Kidney tubule cell (primary cell): ENCODE measurements around the gene FOCAD.

Experiments
- DNase-seq: peaks from one replicate; pipeline ENCODE4 v3.0.0-alpha.2; 2018; ENCODE audit warnings: low spot score

The FOCAD gene

DNA sequence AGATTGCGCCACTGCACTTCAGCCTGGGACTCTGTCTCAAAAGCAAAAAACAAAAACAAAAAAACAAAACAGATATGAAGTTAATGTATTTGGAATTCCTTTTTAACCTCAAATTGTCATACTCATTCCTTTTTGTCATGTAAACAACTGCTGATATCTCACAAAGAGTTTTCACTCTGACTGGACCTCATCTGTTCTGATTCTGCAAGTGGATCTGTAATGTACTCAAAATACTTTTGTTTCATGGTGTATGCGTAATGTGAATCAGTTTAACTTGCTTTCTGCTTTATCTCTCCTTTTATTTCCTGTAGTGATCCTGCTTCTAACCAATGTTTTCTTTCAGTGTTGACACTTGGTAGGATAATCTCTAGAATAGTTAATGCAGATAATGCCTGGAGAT is 106.7 kb downstream of the FOCAD start:
- DNase-seq, result no peak

- no peak for DNase-seq
Measured at GRCh38 chr9:20791682-20792081, 107.6 kb downstream of the FOCAD start.

DNA sequence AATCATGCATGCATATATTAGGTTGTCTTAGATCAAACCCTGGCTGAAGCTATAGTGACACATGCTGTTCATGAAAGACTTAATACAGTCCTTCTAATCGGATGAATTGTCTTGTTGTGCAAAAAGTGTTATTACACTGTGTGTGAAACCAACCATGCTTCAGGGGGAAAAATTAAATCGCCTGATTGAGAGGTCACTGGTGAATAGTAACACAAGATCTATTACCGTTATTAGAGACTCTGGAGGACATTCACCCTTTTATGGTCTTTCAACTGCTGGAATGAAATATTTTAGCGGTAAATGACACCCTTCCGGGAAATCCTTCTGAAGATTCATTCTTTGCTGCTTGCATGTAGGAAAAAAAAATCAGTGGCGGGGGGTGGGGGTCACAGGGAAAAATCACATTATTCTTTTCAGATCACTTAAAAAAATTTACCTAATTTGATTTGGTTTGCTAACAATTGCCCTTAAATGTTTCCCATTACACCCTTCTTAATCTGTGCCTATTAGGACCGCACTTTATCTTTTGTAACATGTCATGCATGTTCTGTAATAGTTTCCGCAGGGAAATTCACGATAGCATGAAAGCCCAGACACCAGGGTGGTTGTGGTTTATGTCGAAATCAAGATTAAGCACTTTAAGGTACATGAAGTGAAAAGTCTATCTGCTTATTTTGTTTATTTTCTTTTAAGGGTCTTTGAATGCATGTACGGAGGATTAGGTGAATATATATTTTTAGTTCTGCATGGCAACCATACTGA is 120.6 kb downstream of the FOCAD start:
- DNase-seq, result no peak

- no peak for DNase-seq
Measured at GRCh38 chr9:20805766-20806165, 121.7 kb downstream of the FOCAD start.

GRCh38 chr9:20808002-20808401 is 123.9 kb downstream of the FOCAD start:
- no peak for DNase-seq

DNA sequence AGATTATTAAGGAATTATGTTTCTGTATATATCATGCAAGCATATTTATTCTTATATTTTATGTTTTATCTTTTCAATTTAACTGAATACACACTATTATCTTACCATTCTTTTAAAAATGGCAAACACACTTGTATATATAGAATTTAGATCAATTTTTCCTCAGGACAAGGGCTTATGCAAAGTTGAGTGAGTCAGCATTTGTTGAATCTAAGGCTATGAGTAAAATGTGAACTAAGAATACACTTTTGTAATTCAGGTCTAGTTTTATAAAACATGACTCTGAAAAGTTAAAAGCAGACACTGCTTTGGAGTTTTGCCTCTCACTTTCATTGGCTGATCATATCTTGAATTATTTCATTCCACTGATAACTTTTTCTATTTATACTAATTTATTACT is 127.8 kb downstream of the FOCAD start:
- DNase-seq, result no peak

DNA sequence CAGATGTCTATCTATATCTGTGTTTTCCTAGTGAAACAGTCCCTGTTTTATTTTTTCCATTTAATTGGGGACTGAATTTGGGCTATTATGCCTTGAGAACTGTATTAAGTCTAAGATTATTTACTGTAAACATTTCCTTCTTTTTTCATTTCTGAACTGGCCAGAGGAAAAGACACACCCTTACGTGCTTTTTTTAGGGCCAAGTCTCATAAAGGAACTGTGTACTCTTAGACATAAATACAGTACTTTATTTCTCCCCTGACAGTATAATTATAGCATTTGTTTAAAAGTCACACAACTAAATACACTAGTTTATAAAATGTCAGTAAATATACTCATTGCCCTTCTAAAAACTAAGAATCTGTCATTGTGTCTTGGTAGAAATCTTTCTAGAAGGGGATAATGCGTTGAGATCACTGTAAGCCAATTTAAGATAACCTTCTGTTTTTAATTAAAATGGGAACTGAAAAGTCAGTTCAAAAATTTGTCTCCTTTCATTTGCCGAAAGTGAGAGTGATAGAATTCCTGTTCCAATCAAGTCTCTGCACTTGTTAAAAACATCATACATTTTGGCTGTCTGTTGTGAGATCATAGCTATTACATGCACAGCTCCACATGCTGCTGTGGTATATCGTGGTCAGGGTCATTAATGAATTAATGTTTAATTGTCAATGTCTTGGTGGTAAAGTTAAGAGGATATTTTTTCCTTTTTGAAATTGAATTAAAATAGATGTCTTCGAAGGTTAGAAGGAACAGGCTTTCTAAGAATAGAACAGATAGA is 132.1 kb downstream of the FOCAD start:
- no peak for DNase-seq

GRCh38 chr9:20823051-20823450 is 139.0 kb downstream of the FOCAD start:
- DNase-seq, result no peak

DNA sequence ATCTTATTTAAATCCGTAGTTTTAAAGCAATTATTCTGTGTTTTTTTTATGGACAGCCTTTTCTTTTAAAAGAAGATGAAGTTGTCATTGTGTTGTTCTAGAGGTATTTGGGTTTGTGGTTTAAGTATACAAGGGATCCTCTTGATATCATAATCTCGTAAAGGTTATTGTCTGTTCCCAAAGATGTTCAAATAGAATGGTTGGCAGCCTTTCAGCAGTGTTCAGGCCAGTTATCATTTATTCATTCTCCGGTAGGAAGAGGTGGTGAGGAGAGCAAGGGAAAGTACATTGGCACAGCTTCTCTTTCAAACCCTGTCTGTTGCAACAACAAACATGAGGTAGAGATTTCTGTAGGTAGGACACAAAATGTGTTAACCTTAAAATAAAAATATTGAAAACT is 147.0 kb downstream of the FOCAD start:
- DNase-seq, result no peak

GRCh38 chr9:20832775-20833174 is 148.7 kb downstream of the FOCAD start:
- no peak for DNase-seq

- peak; percentile 37 for DNase-seq
Measured at GRCh38 chr9:20835377-20836286, 151.6 kb downstream of the FOCAD start.

DNA sequence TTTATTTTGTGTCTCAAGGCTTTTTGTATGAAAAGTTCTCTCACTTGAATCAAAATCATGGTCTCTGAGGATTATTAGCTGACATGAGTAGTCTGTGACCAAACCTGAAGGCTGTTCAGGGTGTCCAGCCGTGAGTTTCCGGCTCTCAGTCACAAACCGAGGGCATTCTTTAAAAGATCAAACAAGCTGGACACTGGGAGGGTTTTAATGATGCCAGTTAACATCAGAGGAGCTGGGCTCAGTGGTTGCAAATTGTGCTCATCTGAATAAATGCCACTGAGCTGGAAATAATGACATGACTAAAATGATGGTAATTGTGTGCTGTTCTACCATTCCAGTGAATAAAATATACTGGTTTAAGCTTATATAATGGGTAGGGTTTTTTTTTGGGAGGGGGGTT is 153.1 kb downstream of the FOCAD start:
- no peak for DNase-seq

GRCh38 chr9:20838218-20838617 is 154.2 kb downstream of the FOCAD start:
- DNase-seq, result peak; percentile 1

- DNase-seq, result no peak
Measured at GRCh38 chr9:20844916-20845315, 160.9 kb downstream of the FOCAD start.

DNA sequence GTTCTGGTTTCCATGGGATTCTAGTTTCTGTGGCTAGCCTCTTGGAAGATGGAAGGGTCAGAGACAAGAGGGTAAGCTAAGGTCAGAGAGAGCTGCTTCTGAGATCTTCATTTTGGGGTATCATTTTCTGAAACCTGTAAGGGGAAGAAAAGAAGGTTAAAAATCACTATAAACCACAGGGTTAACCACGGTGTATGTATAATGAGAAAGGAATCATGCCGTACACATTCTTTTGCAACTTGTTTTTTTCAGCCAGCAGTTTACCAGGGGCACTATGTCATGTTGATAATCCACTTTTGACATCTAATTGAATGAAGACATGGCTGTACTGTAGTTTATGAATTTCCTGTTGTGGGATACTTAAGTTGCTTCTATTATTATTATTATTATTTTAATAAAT is 164.4 kb downstream of the FOCAD start:
- peak; percentile 2 for DNase-seq

- DNase-seq, result no peak
Measured at GRCh38 chr9:20853866-20854265, 169.8 kb downstream of the FOCAD start.

DNA sequence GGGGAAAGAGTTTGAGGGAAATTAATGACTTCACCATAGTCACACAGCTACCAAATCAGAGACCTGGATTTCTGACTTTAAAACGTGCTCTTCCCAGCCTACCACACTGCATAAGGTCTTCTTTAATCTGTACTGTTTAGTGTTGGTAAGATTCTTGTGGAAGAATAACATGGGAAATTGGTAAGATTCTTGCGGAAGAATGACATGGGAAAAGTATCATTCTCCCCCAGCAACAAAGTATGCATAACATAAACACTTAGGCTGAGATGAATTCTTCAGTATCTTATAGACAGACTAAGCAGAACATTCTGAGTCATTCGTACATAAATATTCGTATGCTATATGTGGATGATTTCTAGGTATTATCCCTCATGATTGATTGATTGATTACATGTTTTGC is 170.4 kb downstream of the FOCAD start:
- DNase-seq, result no peak

DNA sequence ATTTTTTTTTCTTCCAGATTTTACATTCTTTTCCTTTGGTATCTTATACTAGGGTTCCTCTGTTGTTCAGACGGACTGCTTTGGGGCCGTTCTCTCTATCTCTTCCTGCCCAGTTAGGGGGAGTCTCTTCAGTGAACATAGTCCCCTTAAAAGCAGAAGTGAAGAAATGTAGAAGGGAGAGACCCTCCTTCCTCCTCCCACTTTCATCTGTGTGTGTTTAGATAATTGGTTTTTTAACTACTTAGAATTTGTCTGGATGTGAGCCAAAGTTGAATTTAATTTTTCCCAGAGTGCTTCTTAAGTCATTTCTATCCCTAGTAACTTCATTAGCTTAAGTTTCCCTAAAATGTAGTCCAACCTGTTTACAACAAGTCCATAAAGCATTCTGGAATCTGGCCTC is 179.9 kb downstream of the FOCAD start:
- DNase-seq, result no peak

DNA sequence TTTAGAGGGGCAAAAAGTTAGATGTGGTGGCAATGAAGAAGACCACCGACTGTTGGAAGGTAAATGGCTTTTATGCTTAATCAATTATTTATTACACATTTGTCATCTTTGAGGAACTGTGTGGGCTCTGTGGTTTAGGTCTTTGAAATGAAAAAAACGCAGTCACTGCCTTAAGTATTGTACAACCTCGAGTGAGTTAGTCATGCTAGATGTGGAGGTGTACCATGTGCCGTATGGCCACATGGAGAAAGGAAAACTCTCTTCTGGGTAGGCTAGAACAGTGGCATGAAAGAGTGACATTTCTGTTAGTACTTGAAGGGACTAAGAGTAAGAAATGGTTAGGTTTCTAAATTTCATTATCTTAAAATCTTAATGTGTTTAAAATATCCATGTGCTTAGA is 181.3 kb downstream of the FOCAD start:
- peak; percentile 32 for DNase-seq

GRCh38 chr9:20870115-20870514 is 186.1 kb downstream of the FOCAD start:
- no peak for DNase-seq

DNA sequence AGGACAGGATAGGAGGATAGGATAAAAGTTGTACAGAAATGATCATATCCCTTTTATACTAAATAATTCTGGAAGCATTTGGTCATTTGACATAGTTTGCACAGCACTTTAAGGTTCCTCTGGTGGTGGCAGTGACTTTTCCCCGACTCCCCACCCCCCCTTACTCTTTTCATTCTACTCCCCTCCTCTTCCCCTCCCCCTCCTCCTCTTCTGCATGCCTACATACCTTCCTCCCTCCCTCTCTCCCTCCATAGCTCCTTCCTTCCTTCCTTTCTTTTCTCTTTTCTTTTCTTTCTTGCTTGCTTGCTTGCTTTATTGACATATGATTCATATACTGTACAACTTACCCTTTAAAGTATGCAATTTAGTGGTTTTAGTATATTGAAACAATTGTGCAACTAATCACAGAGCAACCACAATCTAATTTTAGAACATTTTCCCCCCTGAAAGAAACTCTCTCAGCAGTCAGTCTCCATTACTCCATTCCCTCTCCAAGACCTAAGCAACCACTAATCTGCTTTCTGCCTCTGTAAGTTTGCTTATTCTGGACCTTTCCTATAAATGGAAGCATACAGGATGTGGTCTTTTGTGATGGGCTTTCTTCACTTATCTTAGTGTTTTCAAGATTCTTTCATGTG is 188.4 kb downstream of the FOCAD start:
- peak; percentile 70 for DNase-seq

DNA sequence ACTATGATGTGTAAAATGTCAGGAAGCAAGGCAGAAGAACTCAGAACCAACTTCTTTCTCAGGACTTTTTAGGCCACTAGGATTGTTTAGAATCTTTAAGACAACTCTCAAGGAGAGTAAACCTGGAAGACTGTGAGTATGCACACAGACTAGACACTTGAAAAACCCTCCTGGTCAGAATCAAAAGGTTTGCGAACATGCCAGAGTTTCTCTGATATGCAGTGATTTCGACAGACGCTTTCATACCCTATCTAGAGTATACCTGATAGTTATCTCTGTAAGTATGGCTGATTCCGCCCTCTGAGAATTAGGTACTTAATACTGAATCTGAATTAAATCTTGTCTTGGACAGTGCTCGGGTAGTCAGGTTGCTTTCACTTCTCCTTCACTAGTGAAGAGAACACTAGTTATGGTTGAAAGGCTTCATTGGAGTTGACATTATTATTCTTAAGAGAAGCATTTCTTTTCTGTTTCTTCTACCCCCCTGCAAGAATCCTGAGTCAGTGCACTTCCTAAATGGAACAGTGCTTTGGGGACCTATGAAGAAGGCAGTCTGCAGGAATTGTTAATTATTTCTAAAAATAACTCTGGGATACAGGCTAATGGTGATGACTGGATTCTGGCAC is 189.3 kb downstream of the FOCAD start:
- peak; percentile 90 for DNase-seq
